Measurements from ENCODE around the gene GPR25.

GPR25 gene

DNA sequence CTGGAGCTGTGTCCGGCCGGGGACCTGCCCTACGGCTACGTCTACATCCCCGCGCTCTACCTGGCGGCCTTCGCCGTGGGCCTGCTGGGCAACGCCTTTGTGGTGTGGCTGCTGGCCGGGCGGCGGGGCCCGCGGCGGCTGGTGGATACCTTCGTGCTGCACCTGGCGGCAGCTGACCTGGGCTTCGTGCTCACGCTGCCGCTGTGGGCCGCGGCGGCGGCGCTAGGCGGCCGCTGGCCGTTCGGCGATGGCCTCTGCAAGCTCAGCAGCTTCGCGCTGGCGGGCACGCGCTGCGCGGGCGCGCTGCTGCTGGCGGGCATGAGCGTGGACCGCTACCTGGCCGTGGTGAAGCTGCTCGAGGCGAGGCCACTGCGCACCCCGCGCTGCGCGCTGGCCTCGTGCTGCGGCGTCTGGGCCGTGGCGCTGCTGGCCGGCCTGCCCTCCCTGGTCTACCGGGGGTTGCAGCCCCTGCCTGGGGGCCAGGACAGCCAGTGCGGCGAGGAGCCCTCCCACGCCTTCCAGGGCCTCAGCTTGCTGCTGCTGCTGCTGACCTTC, 412 bp downstream of the GPR25 start:
- no peak for DNase-seq (ENCODE audit: low read depth)

DNA sequence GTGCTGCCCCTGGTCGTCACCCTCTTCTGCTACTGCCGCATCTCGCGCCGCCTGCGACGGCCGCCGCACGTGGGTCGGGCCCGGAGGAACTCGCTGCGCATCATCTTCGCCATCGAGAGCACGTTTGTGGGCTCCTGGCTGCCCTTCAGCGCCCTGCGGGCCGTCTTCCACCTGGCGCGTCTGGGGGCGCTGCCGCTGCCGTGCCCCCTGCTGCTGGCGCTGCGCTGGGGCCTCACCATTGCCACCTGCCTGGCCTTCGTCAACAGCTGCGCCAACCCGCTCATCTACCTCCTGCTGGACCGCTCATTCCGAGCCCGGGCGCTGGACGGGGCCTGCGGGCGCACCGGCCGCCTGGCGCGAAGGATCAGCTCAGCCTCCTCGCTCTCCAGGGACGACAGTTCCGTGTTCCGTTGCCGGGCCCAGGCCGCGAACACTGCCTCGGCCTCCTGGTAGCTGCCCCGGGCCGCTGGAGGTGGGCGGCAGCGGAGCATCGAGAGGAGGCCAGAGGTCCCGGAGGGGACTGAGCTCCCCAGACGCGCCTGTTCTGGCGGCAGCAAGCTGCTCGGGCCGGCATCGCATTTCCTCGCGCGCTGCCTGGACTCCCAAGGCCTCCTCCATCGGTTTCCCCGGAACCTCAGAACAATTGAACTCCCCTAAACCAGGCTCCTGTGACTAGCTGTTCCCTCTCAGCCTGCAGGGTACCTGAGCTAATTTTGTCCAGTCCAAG, 1.1 kb downstream of the GPR25 start:
- no peak for DNase-seq (ENCODE audit: low read depth)

- no peak for DNase-seq (ENCODE audit: low read depth)
These were observed 1.9 kb downstream of the GPR25 start for GRCh38 chr1:200874694-200875093.

GRCh38 chr1:200875416-200875815, 2.6 kb downstream of the GPR25 start:
- no peak for DNase-seq (ENCODE audit: low read depth)

DNA sequence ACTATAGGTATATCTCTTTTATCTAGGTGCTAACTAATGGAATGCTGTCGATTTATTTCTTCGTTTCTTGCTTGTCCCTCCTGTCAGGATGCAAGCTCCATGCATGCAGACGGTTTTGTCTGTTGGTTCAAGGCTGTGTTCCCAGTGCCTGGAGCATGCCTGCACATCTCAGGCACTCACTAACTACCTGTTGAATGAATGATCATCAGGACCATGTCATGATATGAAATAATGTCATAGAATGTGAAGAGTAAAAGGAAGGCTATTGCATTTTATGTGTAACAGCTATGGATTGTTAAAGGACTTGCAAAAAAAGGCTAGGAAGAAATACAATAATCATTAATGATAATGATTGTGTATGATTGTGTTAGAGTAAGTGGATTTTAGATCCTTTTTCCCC, 4.2 kb downstream of the GPR25 start:
- DNase-seq (ENCODE audit: low read depth), result no peak

DNA sequence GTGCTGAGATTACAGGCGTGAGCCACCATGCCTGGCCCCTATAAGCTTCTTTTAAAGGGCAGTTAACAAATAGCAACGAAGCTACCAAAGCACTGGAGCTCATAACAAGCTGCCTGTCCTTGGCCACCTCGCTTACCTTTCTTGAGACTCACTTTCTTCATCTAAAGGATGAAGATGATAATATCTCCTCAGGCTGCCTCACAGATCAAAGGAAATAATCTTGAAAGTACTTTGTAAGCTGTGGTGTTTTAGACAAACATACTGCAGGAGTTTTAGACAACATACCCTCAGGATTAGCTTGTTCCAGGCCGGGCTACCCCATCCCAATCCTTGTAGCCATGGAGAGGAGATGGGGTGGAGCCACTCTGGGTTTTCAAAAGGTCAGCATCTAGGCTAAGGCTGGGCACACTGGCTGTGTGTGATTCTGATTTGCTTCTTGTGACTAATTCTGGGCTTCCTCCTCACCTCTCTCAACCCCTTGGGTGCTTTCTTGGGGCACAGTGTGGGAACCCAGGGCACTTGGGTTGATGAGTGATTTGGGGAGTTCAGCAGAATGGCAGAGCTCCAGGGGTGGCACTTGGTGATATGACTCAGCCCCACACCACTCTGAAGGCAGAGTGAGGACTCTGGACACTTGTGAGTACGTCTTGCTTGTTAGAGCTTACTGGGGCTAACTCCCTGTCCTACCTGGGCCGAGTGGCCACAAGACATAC, 5.2 kb downstream of the GPR25 start:
- DNase-seq (ENCODE audit: low read depth), result peak; percentile 15

GRCh38 chr1:200880212-200880611, 7.4 kb downstream of the GPR25 start:
- no peak for DNase-seq (ENCODE audit: low read depth)

- no peak for DNase-seq (ENCODE audit: low read depth)
These were observed 10.3 kb downstream of the GPR25 start for GRCh38 chr1:200883118-200883517.

DNA sequence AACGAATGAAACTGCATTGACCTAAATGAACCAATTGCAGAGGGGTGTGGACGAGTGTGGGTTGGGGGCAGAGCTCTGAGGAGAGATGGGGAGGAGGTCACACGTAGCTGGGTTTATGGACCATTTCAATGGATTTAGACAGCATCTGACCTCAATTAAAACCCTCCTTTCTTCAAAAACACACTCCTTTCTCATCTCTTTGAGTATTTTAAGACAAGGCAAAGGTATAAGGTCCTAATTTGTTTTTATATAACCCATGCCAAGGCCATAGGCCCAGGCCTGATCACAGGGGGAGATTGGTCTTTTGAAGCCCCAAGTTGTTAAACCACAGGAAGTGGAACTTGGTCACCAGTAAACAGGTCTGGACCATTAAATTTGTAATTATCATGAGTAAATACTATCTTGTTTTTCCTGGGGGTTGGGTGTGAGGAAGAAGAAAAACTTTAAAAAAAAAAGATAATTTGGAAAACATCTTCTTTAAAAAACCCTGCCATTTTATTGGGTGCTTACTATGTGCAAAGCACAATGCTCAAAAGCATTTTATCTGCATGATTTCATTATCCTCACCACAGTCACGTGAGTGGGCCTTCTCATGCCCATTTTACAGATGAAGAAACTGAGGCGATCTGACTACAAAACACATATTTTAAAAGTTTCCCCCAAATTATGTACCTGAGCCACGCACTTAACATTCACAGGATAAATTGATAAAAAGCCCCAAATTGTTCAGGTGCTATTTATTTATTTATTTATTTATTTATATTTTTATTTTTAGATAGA, 13.0 kb downstream of the GPR25 start:
- DNase-seq (ENCODE audit: low read depth), result no peak

- DNase-seq (ENCODE audit: low read depth), result no peak
These were observed 13.8 kb downstream of the GPR25 start for GRCh38 chr1:200886594-200886993.

DNA sequence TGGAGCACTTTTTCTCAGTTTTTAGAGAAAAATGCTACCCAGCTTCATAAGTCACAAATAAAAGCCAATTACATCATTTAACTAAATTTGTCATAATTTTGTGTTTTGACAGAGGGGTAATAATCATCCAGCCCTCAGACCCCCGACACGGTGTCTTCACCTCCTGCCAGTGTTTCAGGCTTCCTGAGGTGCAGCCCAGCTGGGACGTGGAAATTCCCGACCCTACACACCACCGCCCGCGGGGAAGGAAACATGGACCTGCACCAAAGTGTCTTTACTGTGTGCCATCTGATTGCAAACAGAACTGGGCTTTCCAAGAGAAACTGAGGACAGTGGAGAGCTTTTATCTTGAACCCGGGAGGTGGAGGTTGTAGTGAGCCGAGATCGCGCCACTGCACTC, 14.3 kb downstream of the GPR25 start:
- no peak for DNase-seq (ENCODE audit: low read depth)

DNA sequence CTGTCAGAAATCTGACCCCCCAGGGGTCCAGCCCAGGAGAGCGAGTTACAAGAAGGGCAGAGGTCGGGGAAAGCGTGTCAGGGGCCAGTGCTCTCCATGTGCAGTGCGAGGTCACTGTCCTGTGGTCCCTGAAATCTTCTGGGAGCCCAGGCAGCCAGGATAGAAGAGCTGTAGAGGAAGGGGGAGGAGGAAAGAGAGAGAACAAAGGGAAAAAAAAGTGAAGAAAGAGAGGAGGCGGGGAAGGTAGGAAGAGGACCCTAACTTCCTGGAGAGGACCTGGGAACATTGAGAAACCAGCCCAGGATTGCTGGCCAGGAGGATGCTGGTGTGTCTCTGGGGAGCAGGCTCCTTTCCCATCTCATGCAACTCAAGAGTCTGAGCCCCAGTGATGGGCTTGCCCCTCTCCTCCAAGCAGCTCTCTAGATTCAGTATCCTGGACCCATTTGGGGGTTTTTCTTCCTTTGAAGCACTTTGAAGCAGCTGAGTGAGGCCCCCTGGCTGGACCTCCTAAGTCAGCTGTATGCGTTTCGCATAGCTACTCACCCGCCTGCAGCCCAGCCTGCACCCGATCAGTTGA, 15.1 kb downstream of the GPR25 start:
- DNase-seq (ENCODE audit: low read depth), result no peak

DNA sequence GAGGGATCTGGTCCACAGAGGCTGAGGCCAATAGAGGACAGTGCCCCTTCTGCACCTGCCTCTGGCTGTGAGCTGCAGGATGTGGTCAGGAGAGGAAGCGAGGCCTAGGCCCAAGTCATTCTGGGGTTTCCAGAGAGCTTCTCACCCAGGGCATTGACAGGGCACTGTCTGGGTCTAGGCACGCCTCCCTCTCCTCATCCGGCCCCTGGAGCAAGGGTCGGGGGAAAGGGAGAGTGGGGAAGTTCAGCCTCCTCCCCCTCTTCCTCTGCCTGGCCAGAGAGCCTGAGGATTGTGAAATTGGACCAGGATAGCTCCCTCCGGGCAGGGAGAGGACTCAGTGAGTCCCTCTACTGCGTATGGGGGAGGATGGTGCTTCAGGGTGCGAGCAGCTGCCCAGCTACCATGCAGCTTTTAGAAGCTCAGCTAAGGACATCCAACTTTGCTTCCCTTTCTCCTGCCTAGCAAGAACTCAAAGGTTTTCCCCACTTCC, 15.6 kb downstream of the GPR25 start:
- peak; percentile 32 for DNase-seq (ENCODE audit: low read depth)

DNA sequence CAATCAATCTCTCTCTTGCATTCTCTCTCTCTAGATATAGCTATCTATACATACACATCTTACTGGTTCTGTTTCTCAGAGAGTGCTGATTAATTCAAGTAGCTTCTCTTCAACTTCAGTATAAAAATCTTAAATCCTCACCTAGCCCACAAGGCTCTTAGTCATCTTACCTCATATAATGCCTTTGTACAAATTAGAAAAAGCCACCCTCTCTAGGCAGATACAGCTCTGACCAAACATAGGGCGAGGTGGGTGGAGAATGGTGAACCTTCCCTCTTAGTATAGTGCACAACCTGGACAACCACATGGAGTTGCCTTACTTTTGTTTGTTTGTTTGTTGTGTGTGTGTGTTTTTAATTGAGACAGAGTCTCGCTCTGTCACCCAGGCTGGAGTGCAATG, 16.8 kb downstream of the GPR25 start:
- DNase-seq (ENCODE audit: low read depth), result no peak

DNA sequence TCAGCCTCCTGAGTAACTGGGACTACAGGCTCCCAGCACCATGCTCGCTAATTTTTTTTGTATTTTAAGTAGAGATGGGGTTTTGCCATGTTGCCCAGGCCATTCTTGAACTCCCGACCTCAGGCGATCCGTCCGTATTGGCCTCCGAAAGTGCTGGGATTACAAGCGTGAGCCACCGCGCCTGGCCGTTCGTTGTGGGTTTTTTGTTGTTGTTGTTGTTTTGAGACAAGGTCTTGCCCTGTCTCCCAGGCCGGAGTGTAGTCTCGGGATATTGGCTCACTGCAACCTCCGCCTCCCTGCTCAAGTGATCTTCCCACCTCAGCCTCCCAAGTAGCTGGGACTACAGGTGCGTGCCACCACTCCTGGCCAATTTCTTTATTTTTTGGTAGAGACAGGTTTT, 17.2 kb downstream of the GPR25 start:
- DNase-seq (ENCODE audit: low read depth), result no peak

- DNase-seq (ENCODE audit: low read depth), result no peak
These were observed 18.3 kb downstream of the GPR25 start for GRCh38 chr1:200890818-200891773.

DNA sequence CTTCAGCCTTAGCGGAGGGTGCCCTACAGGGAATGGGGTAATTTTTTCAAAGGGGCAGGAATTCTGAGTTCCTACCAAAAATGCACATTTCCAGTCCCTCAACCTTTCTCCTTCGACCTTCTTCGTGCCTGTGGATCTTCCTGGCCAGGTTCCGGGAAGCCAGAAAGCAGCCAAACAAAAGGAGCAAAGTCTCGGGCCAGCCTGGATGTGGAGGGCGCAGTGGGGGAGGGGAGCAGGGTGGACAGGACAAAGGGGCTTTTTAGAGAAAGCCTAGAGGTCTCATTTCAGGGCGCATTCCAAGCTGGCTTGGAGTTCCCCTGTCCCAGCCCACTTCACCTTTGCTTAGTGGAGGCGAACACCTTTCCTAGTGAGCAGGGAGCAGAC, 19.0 kb downstream of the GPR25 start:
- no peak for DNase-seq (ENCODE audit: low read depth)

- DNase-seq (ENCODE audit: low read depth), result no peak
These were observed 19.8 kb downstream of the GPR25 start for GRCh38 chr1:200892546-200892945.

DNA sequence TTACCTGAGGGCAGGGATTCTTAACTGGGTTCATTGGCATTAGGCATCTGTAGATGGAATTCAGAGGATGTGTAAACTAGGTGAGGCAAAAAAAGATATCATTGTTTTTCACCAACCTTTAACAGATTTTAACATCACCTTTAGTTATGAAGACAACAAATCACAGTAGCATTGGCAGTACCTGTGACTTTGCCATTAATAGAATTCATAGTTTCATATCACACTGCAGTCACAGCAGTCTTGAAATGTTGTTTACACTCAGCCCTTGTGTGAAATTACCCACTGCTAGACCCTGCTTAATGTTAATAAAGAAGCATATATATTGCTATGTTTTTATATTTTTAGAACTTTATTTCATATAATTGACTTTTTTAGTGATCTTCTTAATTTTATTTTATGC, 20.2 kb downstream of the GPR25 start:
- DNase-seq (ENCODE audit: low read depth), result no peak

- DNase-seq (ENCODE audit: low read depth), result no peak
These were observed 20.7 kb downstream of the GPR25 start for GRCh38 chr1:200893411-200893901.

All from stimulated activated CD8-positive, alpha-beta memory T cell treated with anti-CD3 and anti-CD28 coated beads, Interleukin-12 subunit alpha, Interleukin-12 subunit beta, amount 100 ng/mL, for 1 hour (primary cell).